Right forelimb (tissue), 1 donor: ENCODE measurements around the gene DOC2B.
A peak's percentile ranks its signal among the peaks of the same experiment; 100 is the strongest.

Experiments
- DNase-seq: peaks from one replicate; pipeline ENCODE4 v3.0.0-alpha.2; 2018

Gene DOC2B

DNA sequence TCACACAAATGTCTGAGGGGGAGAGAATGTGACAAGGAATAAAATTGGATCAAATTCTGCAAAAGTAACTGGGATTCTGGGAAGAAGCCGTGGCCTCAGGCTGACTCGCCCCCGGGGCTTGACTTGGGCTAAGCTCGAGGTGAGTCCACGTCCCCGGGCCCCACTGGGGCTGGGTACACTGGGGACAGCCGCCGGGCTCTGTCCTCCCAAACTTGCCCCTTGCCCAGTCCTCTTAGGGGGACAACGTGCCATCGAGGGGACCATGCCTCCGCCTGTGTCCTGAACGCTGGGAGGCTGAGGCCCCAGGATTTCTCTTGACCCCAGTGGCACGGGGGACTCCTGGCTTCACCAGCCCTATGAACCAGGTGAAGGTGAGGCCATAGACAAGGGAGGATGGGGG is 21.1 kb downstream of the DOC2B start:
- no peak for DNase-seq

DNA sequence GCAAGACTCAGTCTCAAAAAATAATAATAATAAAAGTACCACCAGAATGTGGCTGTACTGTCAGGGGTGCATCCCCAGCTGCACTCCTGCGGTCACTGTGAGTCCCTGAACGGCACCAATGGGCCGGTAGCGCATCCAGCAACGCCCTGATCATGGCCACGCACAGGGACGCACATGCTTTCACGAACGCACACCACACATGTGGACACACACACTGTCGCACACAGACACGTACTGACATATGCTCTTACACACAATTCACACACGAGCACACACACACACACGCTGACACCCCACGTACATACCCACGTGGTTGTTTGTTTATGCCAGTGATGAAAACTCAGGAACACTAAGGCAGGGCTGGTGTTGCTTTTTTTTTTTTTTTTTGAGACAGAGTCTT is 21.8 kb downstream of the DOC2B start:
- DNase-seq = no peak

DNA sequence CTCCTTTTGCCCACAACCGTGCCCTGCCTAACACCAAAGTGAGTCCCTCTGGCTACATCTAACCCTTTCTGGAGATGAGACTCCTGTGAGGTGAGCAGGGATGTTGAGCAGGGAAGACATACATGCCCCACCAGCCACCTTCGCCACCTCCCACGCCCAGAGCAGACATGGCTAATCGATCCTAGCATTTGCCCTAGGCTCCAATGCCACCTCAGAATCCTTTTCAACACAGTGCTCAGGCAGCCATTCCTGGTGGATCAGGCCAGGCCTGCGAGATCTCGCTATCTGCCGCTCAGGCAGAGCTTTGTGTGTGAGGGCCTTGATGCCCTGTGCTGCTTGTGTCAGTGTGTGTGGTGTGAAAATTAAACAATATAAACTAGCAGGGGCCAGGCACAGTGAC is 23.1 kb downstream of the DOC2B start:
- no peak for DNase-seq

DNA sequence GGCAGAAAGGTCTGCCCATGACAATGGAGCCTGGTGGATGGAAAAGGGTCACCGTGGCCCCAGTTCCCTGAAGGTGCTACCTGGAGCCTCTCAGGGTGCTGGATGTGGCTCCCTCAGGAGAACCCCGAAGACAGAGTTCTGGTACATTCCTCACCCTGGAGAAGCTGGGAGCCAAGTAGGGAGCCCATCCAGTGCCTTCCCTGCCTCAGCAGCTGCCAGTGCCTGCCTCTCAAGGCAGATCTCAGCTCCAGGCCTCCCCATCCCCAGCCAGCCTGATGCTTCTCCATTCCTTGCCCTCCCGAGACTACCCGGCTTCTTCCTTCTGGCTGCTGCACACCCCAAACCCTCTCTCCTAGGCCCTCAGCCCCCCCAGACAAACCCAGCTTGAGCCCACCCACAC is 23.5 kb downstream of the DOC2B start:
- no peak for DNase-seq

DNA sequence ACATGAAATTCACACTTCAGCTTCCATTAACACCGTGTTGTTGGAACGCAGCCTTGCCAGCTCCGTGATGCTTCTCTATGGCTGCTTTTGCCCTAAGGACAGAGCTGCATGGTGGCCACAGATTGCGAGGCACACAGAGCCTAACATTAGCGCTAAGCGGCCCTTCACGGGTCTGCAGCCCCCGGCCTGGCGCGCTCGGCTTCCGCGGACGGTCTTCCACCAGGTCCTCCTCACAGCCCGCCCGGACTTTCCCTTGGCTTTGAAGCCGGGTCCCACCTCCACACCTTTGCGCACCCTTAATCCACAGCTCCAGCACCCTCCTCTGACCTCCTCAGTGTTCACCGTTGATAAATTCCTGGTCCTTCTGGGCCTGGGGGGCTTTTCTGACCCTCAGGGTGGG is 24.5 kb downstream of the DOC2B start:
- no peak for DNase-seq

DNA sequence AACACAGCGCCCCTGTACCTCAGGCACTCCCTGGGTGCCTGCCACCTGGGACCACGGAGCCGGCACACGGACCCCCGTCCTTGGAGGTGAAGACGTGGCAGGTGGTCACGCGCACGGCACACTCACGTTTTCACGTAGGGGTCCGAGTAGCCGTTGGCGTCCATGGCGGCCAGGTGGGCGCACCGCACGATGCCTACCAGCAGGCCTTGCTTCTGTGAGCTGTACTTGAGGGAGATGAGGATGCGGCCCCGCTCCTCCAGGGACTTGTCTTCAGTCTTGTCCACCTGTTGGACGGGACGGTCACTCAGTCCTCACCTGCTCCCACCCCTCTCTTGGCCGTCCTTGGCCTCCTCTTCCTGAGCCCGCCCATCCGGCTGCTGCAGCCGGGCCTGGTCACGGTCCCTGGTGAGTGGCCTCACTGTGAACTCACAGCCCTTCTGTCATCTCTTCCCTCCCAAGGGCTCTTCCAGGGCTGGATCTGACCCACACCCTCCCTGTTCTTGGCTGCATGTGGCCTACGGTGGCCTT is 25.3 kb downstream of the DOC2B start:
- no peak for DNase-seq

DNA sequence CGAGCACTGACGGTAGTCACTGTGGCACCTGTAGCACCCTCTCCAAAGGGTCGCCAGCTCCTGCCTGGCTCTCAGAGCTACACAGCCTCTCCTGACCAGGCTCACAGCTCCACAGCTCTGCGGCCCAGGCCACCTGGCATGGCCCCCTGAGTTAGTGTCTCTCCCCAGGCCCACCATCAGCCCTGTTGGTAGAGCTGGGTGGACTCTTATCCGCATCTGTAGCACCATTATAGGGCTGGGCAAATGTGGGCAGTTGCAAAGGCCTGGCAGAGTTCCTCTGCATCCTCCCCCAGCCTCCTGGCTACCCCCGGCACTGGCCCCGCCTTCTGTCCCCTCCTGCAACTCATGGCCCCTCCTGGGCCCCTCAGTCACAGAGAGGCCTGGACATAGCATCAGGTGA is 25.9 kb downstream of the DOC2B start:
- no peak for DNase-seq

DNA sequence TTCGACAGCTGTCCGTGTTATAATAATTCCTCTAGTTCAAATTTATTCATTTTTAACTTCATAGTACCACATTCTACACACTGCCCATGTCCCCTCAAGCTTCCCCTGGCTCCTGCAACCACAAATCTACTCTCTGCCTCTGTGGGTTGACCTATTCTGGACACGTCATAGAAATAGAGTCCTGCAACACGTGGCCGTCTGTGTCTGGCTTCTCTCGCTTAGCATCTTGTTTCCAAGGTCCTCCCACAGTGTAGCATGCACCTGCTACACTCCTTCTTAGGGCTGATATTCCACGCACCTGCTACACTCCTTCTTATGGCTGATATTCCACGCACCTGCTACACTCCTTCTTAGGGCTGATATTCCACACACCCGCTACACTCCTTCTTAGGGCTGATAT is 27.6 kb downstream of the DOC2B start:
- no peak for DNase-seq

DNA sequence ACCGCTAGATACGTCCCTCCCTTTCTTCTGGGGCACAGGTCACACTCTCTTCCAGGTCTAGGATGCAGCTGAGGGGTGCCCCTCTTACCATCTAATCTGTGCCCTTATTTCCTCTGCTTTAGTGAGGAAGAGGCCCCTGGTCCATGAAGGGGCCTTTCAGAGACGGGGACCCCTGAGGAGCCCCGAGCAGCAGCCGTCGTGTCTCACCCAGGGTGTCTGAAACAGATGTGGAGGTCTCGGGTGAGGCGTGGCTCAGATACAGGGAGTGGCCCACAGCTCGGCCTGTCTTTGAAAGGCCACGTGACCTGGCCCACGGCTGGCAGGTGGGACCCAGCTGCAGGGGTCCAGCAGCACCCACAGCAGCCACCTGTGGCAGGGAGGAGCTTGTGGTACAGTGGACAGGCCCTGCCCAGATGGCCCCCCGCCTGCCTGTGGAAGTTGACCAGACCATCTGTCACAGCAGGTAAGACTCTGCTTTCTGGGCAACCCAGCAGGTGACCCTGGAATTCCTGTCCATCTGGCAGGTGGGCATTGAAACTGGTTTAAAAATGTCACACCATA is 28.5 kb downstream of the DOC2B start:
- DNase-seq = no peak

DNA sequence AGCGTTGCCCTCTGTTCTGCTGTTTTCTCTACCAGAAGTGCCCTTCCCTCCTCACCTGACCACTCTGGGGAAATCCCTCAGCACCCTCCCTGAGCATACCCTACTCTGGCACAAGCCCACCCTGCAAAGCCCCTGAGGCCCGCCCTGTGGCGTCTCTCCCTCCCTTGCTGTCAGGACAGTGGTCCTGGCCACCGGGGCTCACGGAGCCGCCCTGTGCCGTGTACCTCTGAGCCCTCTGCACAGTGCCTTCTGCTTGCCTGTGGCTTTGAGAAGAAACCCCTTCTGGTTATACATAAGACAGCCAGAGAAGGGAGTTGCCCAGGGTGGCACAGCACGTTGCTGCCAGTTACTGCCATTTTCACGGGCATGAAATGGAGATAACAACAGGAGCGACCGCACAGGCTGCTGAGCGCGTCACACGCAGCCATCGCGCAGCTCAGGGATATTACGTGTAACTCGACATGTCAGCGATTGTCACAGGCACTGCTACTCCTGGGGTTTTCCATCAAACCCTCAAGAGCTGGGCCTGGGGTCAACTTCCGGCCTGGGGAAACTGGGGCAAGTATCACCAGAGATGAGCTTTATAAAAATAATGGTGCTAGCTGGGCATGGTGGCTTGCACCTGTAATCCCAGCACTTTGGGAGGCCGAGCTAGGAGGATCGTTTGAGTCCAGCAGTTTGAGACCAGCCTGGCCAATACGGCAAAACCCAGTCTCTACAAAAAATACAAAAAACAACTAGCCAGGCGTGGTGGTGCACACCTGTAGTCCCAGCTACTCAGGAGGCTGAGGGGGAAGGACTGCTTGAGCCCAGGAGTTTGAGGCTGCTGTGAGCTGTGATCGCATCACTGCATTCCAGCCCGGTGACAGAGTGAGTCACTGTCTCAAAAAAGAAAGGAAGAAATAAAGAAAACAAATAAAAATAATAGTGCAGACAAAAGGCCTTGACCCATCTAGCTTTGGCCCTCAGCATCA is 29.3 kb downstream of the DOC2B start:
- DNase-seq = no peak

DNA sequence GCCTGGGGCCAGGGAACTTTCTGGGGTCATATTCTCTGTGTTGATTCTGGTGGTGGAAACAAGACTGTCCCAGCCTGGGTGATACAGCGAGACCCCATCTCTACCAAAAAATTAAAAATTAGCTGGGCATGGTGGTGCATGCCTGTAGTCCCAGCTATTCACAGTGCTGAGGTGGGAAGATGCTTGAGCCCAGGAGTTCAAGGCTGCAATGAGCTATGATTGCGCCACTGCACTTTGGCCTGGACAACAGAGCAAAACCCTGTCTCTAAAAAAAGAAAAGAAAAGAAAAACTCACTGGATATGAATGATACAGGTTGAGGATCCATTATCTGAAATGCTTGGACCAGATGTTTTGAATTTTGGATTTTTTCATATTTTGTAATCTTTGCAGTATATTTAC is 30.4 kb downstream of the DOC2B start:
- no peak for DNase-seq

DNA sequence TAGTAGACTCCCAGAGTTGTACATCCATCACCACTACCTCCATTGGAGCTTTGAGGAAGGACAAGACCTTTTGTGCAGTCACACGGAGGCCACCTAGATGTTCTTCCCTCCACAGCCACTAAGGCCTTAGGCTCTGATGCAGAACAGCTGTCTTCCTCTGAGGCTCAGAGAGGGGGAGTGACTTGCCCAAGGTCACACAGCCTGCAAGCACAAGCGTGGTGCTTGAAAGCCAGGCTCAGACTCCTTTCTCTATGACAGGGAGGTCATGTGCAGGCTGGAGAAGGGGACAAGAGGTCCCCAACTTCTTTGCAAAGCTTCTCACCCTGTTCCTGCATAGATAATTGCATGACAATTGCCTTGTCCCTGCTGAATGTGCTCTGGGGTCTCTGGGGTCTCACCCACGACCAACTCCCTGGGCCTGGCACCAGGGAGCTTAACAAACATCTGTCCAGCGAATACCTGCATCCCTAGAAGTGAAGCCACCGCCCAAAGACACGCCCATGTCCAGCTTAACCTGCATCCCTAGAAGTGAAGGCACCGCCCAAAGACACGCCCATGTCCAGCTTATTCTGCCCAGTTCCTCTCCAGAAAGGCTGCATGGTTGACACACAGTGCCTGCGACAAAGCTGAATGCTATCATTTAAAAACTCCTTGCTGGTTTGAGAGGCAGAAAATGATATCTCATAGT is 31.4 kb downstream of the DOC2B start:
- DNase-seq = no peak

DNA sequence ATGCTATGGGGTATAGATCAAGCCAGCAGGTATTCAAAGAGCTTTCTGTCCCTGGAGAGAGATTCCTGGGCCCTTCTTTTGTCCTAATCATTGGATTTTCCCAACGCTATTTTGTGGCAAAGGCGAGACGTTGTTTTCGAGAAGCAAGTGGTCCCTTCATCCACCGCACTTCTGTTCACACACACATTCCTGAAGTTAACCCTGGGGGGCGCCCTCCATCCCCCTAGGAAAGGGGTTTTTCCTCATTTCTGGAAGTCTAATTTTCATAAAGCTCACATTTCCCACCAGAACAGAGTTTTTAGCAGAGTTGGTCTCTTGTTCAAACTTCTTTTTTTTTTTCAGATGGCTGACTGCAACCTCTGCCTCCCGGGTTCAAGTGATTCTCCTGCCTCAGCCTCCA is 32.2 kb downstream of the DOC2B start:
- no peak for DNase-seq

DNA sequence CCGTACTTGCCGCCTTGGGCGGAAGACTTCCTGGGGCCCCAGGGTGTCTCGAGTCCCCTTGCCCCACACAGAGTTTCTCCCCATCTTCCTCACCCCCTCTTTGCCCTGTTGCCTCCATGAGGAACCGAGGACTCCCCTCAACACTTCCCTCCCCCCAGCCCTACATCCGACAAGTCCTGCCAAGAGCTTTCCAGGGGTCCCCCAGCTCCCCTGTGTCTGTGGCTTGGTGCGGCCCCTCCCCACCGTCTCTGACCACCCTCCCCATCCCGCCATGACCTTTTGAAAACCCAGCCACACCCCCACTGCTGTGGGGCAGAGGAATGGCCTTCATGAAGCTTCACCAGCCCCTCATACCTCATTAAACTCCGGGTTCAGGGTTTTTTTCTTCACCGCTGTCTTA is 32.7 kb downstream of the DOC2B start:
- no peak for DNase-seq

DNA sequence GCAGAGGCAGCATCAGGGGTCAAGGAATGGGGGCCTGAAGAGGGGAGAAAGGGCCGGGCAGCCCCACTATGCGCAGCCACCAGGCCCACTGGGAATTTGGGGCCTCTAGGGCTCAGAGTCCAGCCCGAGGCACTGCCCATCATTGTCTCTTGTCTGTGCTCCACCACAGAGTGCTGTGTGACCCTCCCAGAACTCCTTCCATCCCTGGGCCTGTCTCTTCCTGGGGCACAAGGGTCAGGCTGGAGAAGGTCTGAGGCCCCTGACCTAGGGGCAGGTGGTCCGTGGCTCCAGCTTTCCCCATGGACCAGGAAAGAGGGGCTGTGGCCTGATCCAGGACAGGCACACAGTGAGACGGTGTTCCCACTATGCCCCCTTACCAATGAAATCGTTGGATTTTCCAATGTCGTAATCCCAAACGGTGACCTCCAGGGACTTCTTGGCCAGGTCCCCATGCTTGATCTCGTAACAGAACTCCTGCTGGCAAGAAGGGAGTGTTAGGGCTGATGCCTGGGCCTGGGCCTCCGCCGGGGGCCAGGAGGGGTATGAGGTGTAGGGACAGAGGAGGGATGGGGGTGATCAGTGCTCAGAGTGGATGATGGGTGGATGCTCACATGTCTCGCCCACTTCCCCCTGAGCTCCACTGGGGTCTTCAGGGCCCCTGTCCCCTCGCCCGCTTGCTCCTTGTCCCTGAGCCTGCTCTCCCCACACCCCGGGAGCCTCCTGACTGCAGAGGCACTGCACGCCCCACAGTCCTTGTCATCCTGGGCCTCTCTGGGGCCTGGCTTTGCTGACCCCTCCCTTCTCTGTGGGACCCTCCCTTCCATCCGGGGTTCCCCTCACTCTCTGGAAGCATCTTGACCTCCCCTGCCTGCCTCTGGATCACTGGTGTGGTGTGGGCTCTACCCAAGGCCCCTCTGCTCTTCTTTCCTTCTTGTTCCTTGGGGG is 33.4 kb downstream of the DOC2B start:
- DNase-seq = no peak

DNA sequence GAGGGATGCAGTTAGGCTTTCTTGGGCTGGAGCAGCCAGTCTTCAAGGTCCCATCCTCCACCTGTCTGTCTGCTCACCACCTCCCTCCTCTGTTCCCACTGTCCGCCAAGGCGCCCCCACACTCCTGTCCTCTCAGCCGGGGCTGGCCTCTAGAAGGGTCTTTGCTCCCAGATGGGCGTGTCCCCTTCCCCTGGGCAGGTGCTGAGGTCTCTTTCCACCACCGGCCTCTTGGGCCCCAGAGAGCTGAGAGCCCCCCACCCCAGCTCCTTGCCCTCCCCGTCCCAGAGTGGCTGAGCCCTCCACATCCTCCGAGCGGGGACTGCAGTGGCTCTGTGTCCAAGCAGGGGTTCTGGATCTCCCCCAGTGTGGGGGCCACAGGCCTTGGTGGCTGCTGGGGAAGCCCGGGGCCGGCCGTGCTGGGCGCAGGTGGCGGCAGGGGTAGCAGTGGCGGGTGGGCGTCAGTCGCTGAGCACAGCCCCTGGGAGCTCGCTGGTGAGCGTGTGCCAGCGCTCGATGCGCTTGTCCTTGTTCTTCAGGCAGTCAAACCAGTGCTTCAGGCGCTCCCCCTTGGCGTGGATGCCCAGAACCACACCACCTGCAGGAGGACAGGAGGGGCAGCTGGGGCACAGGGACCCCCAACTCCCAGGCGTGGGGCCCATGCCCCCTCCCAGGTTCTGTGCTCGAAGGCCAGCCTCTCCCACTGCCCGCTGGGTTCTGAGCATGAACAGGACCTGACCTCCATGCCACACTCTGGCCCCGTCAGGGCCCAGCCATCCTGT is 34.3 kb downstream of the DOC2B start:
- no peak for DNase-seq

DNA sequence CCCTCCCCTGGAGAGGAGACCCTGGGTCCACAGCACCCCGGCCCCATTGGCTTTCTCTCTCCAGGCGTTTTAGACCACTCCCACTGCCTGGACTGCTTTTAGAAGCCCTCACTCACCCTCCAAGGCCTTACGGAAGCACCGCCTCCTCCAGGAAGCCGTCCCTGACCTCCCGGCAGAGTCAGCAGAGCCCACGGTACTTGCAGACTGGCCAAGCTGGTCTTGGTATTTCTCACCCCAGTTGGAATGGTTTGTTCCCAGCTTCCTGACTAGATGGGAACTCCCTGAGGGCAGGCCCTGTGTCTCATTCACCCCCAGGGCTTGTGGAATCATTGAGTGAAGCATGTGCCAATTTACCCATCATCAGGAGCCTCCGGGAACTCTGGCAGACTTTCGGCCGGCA is 34.9 kb downstream of the DOC2B start:
- no peak for DNase-seq

DNA sequence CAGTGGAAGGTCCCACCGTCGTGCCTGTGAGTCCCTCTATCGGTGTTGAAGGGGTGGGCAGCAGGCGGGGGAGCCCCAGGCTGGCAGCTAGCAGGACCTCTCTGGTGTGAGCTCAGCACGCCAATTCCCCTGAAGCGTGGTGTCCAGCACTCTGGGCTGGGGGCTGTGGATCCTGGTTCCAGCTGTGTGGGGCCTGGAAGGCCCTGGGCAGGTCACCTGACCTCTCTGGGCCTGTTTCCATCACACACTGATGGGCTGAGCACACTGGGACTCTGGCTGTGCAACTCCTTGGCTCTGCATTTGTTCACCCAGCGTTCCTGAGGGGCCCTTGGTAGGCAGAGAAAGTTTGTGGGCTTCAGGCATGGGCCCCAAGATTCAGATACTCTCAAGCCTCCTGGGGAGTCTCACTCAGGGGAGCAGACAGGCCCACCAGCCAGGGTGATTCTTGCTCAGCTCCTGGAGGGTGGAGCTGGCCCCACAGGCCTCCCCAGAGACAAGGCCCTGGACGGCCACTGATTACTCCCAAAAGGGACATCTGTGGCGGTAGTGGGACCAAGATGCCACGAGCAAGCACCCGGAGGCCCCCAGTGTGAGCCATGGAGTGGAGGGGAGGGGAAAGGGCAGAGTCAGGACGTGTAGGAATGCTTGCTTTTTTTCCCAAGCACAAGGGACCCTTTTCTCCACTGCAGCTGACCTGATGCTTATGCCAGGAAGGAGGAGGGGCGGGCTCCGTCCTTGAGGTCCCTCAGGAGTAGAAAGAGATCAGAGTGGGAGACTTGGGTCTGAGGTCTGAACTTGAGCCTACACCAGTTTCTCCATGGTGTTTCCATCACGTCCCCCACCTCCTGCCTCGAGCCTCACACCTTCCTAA is 35.5 kb downstream of the DOC2B start:
- no peak for DNase-seq

DNA sequence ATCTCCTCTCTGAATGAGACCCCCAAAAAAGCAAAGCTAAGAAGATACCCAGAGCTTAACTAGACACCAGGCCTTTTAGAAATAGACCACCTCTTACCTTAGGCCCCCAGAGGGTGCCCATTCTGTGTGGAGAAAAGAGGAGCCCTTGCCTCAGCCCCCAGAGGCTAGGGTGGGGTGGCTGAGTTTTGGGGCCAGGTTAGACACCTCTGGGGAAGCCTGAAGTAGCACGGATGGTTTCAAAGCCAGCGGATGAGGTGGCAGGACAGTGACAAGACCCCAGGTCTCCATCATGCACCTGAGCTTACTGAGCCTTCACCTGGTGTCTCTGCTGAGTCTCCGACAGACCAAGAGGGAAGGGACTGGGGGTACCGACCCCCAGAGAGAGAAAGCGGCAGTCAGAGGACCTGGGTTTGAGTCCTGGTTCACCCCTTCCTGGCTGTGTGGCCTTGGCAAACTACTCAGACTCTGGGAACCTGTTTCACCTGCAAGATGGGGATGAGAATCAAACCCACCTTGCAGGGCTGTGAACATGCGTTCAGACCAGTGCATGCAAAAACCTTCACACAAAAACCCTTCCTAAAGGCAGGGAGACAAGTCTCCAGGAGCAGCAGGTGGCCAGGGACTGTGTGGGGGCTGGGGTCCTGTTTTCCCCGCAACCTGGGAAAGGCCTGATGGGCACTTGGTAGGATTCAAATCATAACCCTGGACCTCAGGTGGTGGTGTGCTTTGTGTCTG is 36.3 kb downstream of the DOC2B start:
- no peak for DNase-seq

DNA sequence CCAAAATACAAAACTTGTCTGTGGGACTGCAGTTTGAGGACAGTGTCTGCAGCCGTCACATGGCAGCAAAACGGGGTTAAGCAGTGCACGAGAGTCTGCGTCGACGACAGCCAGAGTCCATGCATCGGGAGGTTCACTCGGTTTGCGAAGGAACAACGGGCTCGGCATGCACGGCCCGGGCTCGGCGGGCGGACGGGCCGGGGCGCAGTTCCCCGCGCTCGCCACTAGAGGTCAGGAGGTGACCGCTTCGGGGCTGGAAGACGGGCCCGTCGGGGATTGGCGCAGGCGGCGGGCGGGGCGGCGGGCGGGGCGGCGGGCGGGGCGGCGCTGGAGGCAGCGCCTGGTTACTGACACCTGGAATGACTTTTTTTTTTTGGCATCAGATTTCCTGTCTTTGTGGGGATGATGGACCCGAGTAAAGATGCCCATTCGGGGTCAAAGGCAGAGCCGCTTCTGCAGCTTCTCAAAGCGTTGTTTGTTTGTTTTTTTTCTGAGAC is 37.6 kb downstream of the DOC2B start:
- peak; percentile 91 for DNase-seq
